Trophoblast cell (in vitro differentiated cells and primary cell): ENCODE data around the gene DRAM1.

Experiments used
- DNase-seq, 2 donors: peaks; one replicate each; pipeline ENCODE4 v3.0.0-alpha.2; 2016
- H2AFZ ChIP-seq: 2 replicates; pipeline ENCODE4 v1.6.1; 2013; ENCODE audit warnings: low read length, moderate library complexity, mild to moderate bottlenecking; ENCODE audit not compliant: insufficient read depth, poor library complexity
- H2AK5ac ChIP-seq: 2 replicates; pipeline ENCODE4 v1.6.1; 2013; ENCODE audit warnings: mild to moderate bottlenecking, low read length
- H2BK120ac ChIP-seq: 2 replicates; pipeline ENCODE4 v1.6.1; 2013; ENCODE audit warnings: low read length, mild to moderate bottlenecking, moderate library complexity; ENCODE audit not compliant: insufficient read depth, poor library complexity
- H2BK12ac ChIP-seq: 2 replicates; pipeline ENCODE4 v1.6.1; 2013; ENCODE audit warnings: mild to moderate bottlenecking, low read length, moderate library complexity
- H2BK5ac ChIP-seq: 2 replicates; pipeline ENCODE4 v1.6.1; 2013; ENCODE audit warnings: low read length, low read depth, moderate library complexity, mild to moderate bottlenecking; ENCODE audit not compliant: poor library complexity
- H3K14ac ChIP-seq: 2 replicates; pipeline ENCODE4 v1.6.1; 2013; ENCODE audit warnings: mild to moderate bottlenecking, low read length
- H3K18ac ChIP-seq: 2 replicates; pipeline ENCODE4 v1.6.1; 2013; ENCODE audit warnings: mild to moderate bottlenecking, low read length
- H3K23ac ChIP-seq: 2 replicates; pipeline ENCODE4 v1.6.1; 2013; ENCODE audit warnings: low read length
- H3K27ac ChIP-seq: 2 replicates; pipeline ENCODE4 v1.5.1; 2013; ENCODE audit warnings: low read depth, mild to moderate bottlenecking, inconsistent platforms, low read length, moderate library complexity
- H3K27me3 ChIP-seq: 2 replicates; pipeline ENCODE4 v1.6.1; 2013; ENCODE audit warnings: inconsistent platforms, mild to moderate bottlenecking, low read length, moderate library complexity; ENCODE audit not compliant: insufficient read depth
- H3K36me3 ChIP-seq, 2 experiments: 1 replicate in 1 of 2; 2 replicates in 1 of 2; pipeline ENCODE4 v1.6.1; 2013; ENCODE audit warnings: low read length in 2 of 2, mild to moderate bottlenecking in 2 of 2, moderate library complexity in 1 of 2; ENCODE audit not compliant: insufficient read depth in 2 of 2, control insufficient read depth in 1 of 2
- H3K4ac ChIP-seq: 2 replicates; pipeline ENCODE4 v1.6.1; 2013; ENCODE audit warnings: low read depth, mild to moderate bottlenecking, low read length, moderate library complexity
- H3K4me1 ChIP-seq, 2 experiments: 1 replicate in 1 of 2; 2 replicates in 1 of 2; pipeline ENCODE4 v1.6.1; 2013; ENCODE audit warnings: low read length in 2 of 2, mild to moderate bottlenecking in 2 of 2, moderate library complexity in 1 of 2; ENCODE audit not compliant: insufficient read depth in 2 of 2, control insufficient read depth in 1 of 2
- H3K4me2 ChIP-seq: 2 replicates; pipeline ENCODE4 v1.6.1; 2013; ENCODE audit warnings: inconsistent platforms, mild to moderate bottlenecking, low read length, moderate library complexity
- H3K4me3 ChIP-seq: 2 replicates; pipeline ENCODE4 v1.5.1; 2013; ENCODE audit warnings: mild to moderate bottlenecking, low read depth, low read length, inconsistent platforms
- H3K79me1 ChIP-seq: one replicate; pipeline ENCODE4 v1.6.1; 2013; ENCODE audit warnings: low read length
- H3K79me2 ChIP-seq: 2 replicates; pipeline ENCODE4 v1.6.1; 2013; ENCODE audit warnings: low read length, mild to moderate bottlenecking; ENCODE audit not compliant: control insufficient read depth, insufficient read depth, poor library complexity
- H3K9ac ChIP-seq: 2 replicates; pipeline ENCODE4 v1.6.1; 2013; ENCODE audit warnings: mild to moderate bottlenecking, low read length
- H3K9me3 ChIP-seq: 2 replicates; pipeline ENCODE4 v1.6.1; 2013; ENCODE audit warnings: low read depth, mild to moderate bottlenecking, control low read depth, inconsistent platforms, low read length; ENCODE audit not compliant: insufficient read depth
- H4K12ac ChIP-seq: 2 replicates; pipeline ENCODE4 v1.6.1; 2013; ENCODE audit warnings: low read depth, mild to moderate bottlenecking, low read length, moderate library complexity
- H4K8ac ChIP-seq: 2 replicates; pipeline ENCODE4 v1.6.1; 2013; ENCODE audit warnings: low read depth, mild to moderate bottlenecking, low read length, moderate library complexity
- H4K91ac ChIP-seq: one replicate; pipeline ENCODE4 v1.6.1; 2013; ENCODE audit warnings: low read depth, mild to moderate bottlenecking, low read length, moderate library complexity
- WGBS: extraction: QIAGEN DNeasy Blood & Tissue Kit; methylation state at CpG from one replicate; pipeline ENCODE4 v1.1.7; 2013; ENCODE audit warnings: missing lambda C conversion rate; ENCODE audit not compliant: insufficient read length, insufficient coverage; ENCODE audit errors: extremely low coverage; 5-methylcytosine and 5-hydroxymethylcytosine counted together

Gene DRAM1

DNA sequence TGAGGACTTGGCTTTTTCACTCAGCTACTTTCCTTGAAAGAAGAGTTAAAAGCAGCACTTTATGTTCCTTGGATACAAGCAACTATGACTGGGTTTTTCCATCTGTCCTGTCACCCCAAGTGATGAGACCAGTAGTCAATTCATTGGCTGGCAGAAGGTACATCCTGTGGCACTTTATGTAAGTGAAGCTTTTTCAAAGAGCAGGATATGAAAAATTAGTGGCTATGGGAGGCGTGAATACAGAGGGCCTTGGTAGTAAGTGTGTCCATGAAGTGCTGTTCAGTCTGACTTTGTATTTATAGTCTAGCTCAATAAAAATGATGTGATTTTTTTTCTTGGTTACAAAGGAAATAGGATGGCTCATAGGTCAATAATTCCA is 68.8 kb downstream of the DRAM1 start:
- Histone ChIP-seq H3K4me2 (no peak overlapping the region), H3K79me2 (no peaks in the 10 kb centered on the region), H4K8ac (no peak overlapping the region), H3K4me1 (peaks cover 0 to 3% of the 10 kb centered on the region in 2 experiments), H2BK12ac (no peak overlapping the region), H3K79me1 (no peaks in the 10 kb centered on the region), H4K91ac (no peak overlapping the region), H3K4ac (no peak overlapping the region), H2AK5ac (no peak overlapping the region), H3K4me3 (no peak overlapping the region), H3K27ac (no peak overlapping the region), H3K36me3 (no peaks in the 10 kb centered on the region), H3K18ac (no peak overlapping the region), H3K9me3 (no peaks in the 10 kb centered on the region), H2BK5ac (no peak overlapping the region), H2AFZ (no peak overlapping the region), H3K27me3 (no peaks in the 10 kb centered on the region), H3K9ac (no peak overlapping the region), H3K14ac (no peak overlapping the region), H3K23ac (no peak overlapping the region), H4K12ac (no peak overlapping the region), H2BK120ac (no peak overlapping the region)
- WGBS, result no CpG with 5 or more reads among the region's 1 CpG
- no peak for DNase-seq

DNA sequence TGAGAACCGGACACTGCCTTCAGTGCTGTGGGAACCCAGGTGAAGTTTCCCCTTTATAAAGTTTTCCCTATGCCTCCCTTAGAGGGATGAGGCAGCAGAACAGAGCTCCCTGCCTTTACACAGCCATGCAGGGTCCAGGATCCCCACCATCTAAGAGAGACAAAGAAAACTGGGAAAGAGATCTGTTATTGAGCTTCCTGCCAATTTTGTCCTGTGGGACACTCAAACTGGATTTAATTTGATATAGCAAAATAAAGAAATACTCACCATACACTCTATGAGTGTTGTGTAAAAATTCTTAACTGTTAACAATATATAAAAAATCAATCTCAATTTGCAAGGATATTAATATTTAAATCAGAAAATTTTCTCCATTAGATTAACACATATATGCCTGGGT is 69.9 kb downstream of the DRAM1 start:
- Histone ChIP-seq H3K79me2 (no peaks in the 10 kb centered on the region), H3K18ac (no peak overlapping the region), H2BK12ac (no peak overlapping the region), H4K91ac (no peak overlapping the region), H3K23ac (no peak overlapping the region), H3K27ac (no peak overlapping the region), H4K12ac (no peak overlapping the region), H3K4me3 (no peak overlapping the region), H3K4ac (no peak overlapping the region), H3K27me3 (no peaks in the 10 kb centered on the region), H3K14ac (no peak overlapping the region), H3K36me3 (no peaks in the 10 kb centered on the region), H3K4me1 (peaks cover 0 to 3% of the 10 kb centered on the region in 2 experiments), H4K8ac (no peak overlapping the region), H2BK5ac (no peak overlapping the region), H3K4me2 (no peak overlapping the region), H2AK5ac (no peak overlapping the region), H2BK120ac (no peak overlapping the region), H3K9ac (no peak overlapping the region), H3K79me1 (no peaks in the 10 kb centered on the region), H3K9me3 (no peaks in the 10 kb centered on the region), H2AFZ (no peak overlapping the region)
- no CpG with 5 or more reads among the region's 1 CpG for WGBS
- DNase-seq, result no peak

DNA sequence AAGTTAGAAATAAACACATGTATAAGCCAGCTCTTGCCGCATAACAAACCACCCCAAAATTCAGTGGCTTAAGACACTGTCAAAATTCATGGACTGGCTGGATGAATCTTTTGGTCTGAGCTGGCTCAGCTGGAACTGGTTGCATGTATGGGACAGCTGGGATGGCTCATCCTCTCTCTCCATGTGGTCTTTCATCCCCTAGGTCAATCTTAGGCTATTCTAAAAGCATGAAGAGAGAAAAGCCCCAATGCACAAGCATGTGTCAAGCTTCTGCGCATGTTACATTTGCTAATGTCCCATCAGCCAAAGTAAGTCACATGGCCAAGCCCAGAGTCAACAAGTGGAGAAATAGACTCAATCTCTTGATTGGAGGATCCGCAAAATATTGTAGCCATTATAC is 71.0 kb downstream of the DRAM1 start:
- no peaks in the 10 kb centered on the region for H3K9me3 ChIP-seq
- no peak overlapping the region for H3K4ac ChIP-seq
- H2BK120ac ChIP-seq, result no peak overlapping the region
- no peaks in the 10 kb centered on the region for H3K79me2 ChIP-seq
- H2BK5ac ChIP-seq, result no peak overlapping the region
- H2AK5ac ChIP-seq, result no peak overlapping the region
- H3K4me2 ChIP-seq, result no peak overlapping the region
- no peak overlapping the region for H3K23ac ChIP-seq
- no peaks in the 10 kb centered on the region for H3K79me1 ChIP-seq
- H2AFZ ChIP-seq, result no peak overlapping the region
- H3K9ac ChIP-seq, result no peak overlapping the region
- H3K4me3 ChIP-seq, result no peak overlapping the region
- no peak for DNase-seq
- no CpG with 5 or more reads among the region's 3 CpGs for WGBS
- no peak overlapping the region for H3K27ac ChIP-seq
- no peak overlapping the region for H2BK12ac ChIP-seq
- no peak overlapping the region for H4K91ac ChIP-seq
- no peaks in the 10 kb centered on the region for H3K36me3 ChIP-seq
- H4K12ac ChIP-seq, result no peak overlapping the region
- no peaks in the 10 kb centered on the region for H3K27me3 ChIP-seq
- no peak overlapping the region for H3K14ac ChIP-seq
- peaks cover 0 to 3% of the 10 kb centered on the region in 2 experiments for H3K4me1 ChIP-seq
- H3K18ac ChIP-seq, result no peak overlapping the region
- no peak overlapping the region for H4K8ac ChIP-seq

DNA sequence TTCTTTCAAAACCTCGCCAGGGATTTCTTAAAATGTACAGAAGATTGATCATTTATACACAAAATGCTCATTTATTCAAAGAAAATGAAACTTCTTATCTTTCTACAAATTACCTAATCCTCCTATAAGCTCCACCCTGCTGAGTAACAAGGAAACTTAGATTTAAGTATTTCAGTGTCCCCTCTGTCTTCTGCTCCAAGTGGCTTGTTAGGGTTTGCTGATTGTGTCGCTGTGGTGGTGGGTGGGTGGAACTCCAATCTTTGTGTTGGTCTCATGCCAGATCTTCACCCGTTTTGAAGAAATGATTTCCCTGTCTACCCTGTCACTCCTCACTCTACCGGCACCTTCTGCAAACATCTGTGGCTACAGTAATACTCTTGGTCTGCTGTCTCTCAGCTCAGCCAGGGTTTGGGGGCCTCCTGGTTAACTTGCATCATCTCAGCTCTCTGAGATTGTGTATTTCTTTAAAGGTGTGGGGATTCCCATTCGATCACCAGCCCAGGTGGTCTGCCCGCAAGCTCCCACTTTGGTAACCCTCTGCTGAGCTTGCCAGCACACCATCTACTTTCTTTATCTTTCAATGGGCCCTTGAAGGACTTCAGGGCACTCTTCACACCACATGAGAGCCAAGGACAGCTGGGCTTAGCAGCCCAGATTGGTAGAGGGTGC is 73.8 kb downstream of the DRAM1 start:
- no peak overlapping the region for H4K8ac ChIP-seq
- H2BK120ac ChIP-seq, result no peak overlapping the region
- no peak overlapping the region for H2BK12ac ChIP-seq
- H4K91ac ChIP-seq, result no peak overlapping the region
- H3K27ac ChIP-seq, result no peak overlapping the region
- no peak overlapping the region for H3K18ac ChIP-seq
- H2AK5ac ChIP-seq, result no peak overlapping the region
- H2BK5ac ChIP-seq, result no peak overlapping the region
- H3K4me1 ChIP-seq, result peaks cover 7 to 9% of the 10 kb centered on the region in 2 experiments
- no peak overlapping the region for H4K12ac ChIP-seq
- no peak for DNase-seq
- no peak overlapping the region for H2AFZ ChIP-seq
- H3K9me3 ChIP-seq, result no peaks in the 10 kb centered on the region
- H3K79me1 ChIP-seq, result no peaks in the 10 kb centered on the region
- WGBS, result no CpG with 5 or more reads among the region's 6 CpGs
- no peak overlapping the region for H3K23ac ChIP-seq
- no peaks in the 10 kb centered on the region for H3K27me3 ChIP-seq
- H3K36me3 ChIP-seq, result no peaks in the 10 kb centered on the region
- no peak overlapping the region for H3K4me2 ChIP-seq
- no peak overlapping the region for H3K4ac ChIP-seq
- no peak overlapping the region for H3K14ac ChIP-seq
- no peak overlapping the region for H3K9ac ChIP-seq
- H3K79me2 ChIP-seq, result no peaks in the 10 kb centered on the region
- no peak overlapping the region for H3K4me3 ChIP-seq
